Measurements from ENCODE around the gene SOX13. TPM values are rescaled to one million over a fixed set of nuclear protein-coding genes. Genes with fewer than 3 reads are reported as not detected.
A peak's percentile ranks its signal among the peaks of the same experiment; 100 is the strongest.

Gene SOX13
- total and polyA plus RNA-seq, 9 of the 15 experiments (the other 6 are each of a cell fraction or from before 2014, with no cell fraction given) = 0.03 to 0.35 (median 0.06) TPM; not detected in 5

- TF ChIP-seq RERE (CRISPR knock-in tag; IDR thresholded peaks at IDR 0.05; ENCODE audit: borderline replicate concordance) (no peak), SMAD3 (CRISPR knock-in tag; conservative IDR thresholded peaks at IDR 0.05) (no peak)
These were observed 30.5 kb downstream of the SOX13 start (continued) for GRCh38 chr1:204103431-204103741.

GRCh38 chr1:204104331-204105130, 31.6 kb downstream of the SOX13 start:
- Histone ChIP-seq H2AFZ (ENCODE audit: low read depth, low read length) (no peak overlapping the region), H3K9ac (ENCODE audit: insufficient read depth in 1 of 2, low read depth in 2 of 2, low read length in 2 of 2) (no peak overlapping the region), H3K79me2 (ENCODE audit: control insufficient read depth, insufficient read depth, low read length) (no peaks in the 10 kb centered on the region), H3K4me2 (ENCODE audit: insufficient read depth, low read length) (no peak overlapping the region), H3K36me3 (ENCODE audit: control insufficient read depth, insufficient read depth, low read length) (no peaks in the 10 kb centered on the region), H4K20me1 (replicated peaks; ENCODE audit: control insufficient read depth, insufficient read depth, low read length) (no peaks in the 10 kb centered on the region; the same call in 1 of the 2 replicates), H3K4me3 (no peak overlapping the region), H3K9me1 (ENCODE audit: control insufficient read depth, insufficient read depth, low read length) (no peaks in the 10 kb centered on the region), H3K27me3 (ENCODE audit: control insufficient read depth in 2 of 2, insufficient read depth in 2 of 2, low read length in 2 of 2) (peaks cover 13 to 64% of the 10 kb centered on the region in 2 experiments; a peak in 4 of 5 replicates), H3K27ac (ENCODE audit: extremely low read depth, low read depth, low read length) (no peak overlapping the region), H3K4me1 (replicated peaks in 1 of 2; ENCODE audit: control insufficient read depth in 2 of 2, insufficient read depth in 2 of 2, low read length in 2 of 2) (no peaks in the 10 kb centered on the region; a peak in 1 of 5 replicates), H3K9me3 (replicated peaks; ENCODE audit: control insufficient read depth, insufficient read depth, low read depth, low read length) (no peaks in the 10 kb centered on the region)
- BruUV-seq (replicated peaks) = no TSS peak
- CTCF ChIA-PET (ENCODE audit: low intra/inter-chr PET ratio) = no interaction called here
- in situ Hi-C loops (cut with MboI) (no loop called here), intact Hi-C loops (cut with micrococcal nuclease) (no loop called here)
- no peak for ATAC-seq
- no peak for DNase-seq (ENCODE audit: extremely low read depth in 1 of 4, low spot score in 3 of 4)
- POLR2A ChIA-PET = no interaction called here
- FAIRE-seq = no peak
- 1% methylated on average over 14 of the region's 14 CpGs for WGBS (ENCODE audit: insufficient coverage, low coverage, missing lambda C conversion rate)
- TF ChIP-seq ZBTB11 (CRISPR knock-in tag; IDR thresholded peaks at IDR 0.05) (0 out of 6 replicates have a peak, but pooled peaks of 1 of the 3 experiments have one; percentile 15), SPI1 (IDR thresholded peaks at IDR 0.05; ENCODE audit: borderline replicate concordance, low read depth, low read length) (peak; percentile 46; the same call in 1 of the 2 replicates), FOSL1 (tag; conservative IDR thresholded peaks at IDR 0.05) (peak; percentile 81), VEZF1 (CRISPR knock-in tag; IDR thresholded peaks at IDR 0.05) (peak; percentile 51; the same call in 1 of the 2 replicates), JUND (IDR thresholded peaks at IDR 0.05; ENCODE audit: borderline replicate concordance, low read depth, low read length) (peak; percentile 21; the same call in 1 of the 2 replicates), JUND (tag; IDR thresholded peaks at IDR 0.05; ENCODE audit: borderline replicate concordance, low read depth, low read length) (no peak)
